GM18526 (cell line): ENCODE results near the gene TENM3.
"Not testable (repeated sequence)": the region's sequence is repeated elsewhere in the genome, so short reads cannot be mapped to it uniquely, and the experiment has no call there.

Source experiments
- POLR2A ChIP-seq: IDR thresholded peaks from 3 replicates; pipeline ENCODE4 v1.6.1; 2011; ENCODE audit not compliant: insufficient read length; ENCODE audit errors: extremely low read depth

Gene TENM3

DNA sequence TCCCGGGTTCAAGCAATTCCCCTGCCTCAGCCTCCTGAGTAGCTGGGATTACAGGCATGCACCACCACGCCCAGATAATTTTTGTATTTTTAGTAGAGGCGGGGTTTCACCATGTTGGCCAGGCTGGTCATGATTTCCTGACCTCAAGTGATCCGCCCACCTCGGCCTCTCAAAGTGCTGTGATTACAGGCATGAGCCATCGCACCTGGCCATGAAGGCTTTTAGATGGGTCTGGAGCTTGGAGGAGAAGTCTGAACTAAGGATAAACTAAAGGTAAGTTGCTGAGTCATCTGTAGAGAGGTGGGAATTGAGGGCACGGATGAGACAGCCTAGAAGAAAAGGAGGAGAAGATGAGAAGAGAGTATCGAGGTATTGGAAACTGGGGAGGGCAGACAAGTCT lies at the start of gene TENM3:
Gene TENM3 (plus strand): TSS at position 199 of the 400 bp plus-strand sequence. CDS start 80,619 bp downstream, outside the sequence.
- TF ChIP-seq POLR2A: not testable (repeated sequence)

- TF ChIP-seq POLR2A: no peak
Measured at GRCh38 chr4:182194091-182194824, 48.9 kb upstream of the TENM3 start.

DNA sequence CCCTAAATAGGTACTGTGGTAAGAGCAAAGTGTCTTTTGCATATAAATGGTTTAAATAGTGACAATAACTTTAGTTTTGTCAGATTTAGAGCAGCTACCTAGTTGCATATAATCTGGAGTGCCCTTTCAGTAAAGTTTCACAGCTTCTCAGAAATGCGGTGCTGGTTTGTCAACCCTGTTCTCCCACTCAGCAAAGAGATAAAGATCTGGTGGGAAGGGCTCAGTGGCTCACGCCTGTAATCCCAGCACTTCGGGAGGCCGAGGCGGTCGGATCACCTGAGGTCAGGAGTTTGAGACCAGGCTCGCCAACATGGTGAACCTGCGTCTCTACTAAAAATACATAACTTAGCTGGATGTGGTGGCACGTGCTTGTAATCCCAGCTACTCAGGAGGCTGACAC lies 45.6 kb upstream of the TENM3 start:
- no peak for TF ChIP-seq POLR2A

DNA sequence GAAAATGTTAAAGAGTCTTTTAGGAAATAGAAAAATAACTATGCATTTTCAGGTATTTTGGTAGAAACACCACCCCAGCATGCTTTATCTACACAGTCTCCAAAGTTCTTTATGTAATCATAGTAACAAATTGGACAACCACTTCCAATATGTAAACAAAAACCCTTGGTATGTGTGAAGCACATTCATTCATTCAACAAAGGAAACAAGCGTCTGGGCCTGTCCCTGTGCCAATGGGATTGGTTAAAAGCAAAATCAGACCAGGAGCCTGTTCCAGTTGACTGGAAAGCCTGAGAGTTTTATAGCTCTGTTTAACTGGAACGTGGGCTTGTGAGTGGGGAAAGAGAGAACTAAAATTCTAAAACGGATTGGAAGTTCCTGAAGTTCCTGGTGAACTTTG lies 41.3 kb upstream of the TENM3 start:
- TF ChIP-seq POLR2A: no peak

DNA sequence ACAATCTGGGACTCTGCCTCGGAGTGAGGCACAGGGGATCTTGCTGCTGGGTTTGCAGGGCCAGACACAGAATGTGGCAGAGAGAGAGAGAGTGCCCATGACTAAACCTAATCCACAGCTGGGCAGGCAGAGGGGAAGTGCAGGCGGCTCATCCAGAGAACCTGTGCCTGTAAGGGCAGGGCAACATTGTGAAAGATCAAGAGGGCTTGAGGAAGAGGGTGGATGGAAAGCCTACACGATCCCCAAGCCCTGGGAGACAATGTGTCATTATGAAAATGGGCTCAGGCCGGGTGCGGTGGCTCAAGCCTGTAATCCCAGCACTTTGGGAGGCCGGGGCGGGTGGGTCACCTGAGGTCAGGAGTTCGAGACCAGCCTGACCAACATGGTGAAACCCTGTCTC lies 40.6 kb upstream of the TENM3 start:
- no peak for TF ChIP-seq POLR2A

DNA sequence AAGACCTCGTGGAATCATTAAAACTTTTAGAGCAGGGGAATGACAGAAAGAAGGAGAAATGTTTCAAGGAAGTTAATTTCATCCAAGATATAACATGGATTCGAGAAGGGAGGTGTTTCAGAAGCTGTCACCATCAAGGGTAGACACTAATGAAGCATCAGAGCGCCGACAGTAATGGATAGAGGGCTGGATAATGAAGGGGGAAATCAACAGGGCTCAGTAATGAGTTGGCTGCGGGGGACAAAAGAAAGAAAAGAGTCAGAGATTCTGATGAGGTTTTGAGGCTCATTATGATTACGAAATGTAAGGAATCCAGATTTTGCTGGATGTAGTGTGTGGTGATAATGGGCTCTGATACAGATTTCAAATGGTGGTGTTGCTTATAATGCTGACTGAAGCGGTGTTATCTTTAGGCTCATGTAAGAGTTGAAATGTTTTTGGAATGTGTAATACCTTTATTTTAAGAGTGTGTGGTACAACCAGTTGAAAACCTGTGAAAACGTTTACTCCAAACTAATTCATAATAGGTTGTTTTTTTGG lies 39.3 kb upstream of the TENM3 start:
- TF ChIP-seq POLR2A: no peak

GRCh38 chr4:182205306-182205705 lies 37.9 kb upstream of the TENM3 start:
- no peak for TF ChIP-seq POLR2A

DNA sequence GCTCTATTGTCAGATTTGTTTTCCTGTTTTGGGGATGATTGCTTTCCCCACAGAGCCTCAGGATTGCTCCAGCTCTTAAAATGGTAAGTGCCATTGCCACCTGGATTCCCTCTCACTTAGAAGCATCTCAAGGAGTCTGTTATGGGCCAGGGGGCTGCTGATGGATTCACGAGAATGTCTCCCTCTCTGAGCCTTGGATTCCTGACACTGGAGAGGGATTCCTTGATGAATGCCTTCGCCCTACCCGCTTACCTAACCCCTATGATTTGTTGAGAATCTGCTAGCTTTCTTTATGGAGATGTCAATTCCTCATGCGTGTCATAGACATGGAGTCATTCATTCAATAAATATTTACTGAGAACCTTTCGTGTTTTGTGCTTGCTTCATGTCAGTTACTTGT lies 36.9 kb upstream of the TENM3 start:
- TF ChIP-seq POLR2A: no peak

- TF ChIP-seq POLR2A: no peak
Measured at GRCh38 chr4:182206916-182207315, 36.3 kb upstream of the TENM3 start.

DNA sequence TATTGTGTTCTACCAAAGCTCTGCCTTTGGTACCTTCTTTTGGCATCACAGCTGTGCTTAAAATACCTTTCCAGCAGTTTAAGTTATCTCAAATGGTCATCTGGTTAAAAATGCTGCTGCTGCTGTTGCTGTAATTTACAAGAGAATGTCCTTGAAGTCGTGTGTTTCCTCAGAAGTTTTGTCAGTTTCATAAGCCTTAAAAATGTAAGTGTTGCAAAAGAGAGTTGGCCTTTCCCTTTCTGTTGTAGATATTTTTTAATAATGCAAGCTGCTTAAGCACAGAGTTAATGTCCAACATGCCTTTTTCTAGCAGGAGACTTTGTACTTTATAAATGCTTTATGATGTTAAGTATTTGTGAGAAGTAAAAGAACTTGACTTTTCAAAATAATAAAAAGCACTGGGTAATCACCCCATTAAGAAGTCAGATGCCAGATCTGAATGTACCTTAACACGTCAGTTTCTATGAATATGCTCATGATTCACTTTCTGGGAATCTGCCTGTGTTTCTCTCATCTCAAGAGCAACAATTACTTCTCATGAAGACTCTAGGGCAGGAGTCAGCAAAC lies 35.3 kb upstream of the TENM3 start:
- no peak for TF ChIP-seq POLR2A

- TF ChIP-seq POLR2A: no peak
Measured at GRCh38 chr4:182208526-182209050, 34.6 kb upstream of the TENM3 start.

GRCh38 chr4:182212211-182212761 lies 30.9 kb upstream of the TENM3 start:
- TF ChIP-seq POLR2A: no peak

DNA sequence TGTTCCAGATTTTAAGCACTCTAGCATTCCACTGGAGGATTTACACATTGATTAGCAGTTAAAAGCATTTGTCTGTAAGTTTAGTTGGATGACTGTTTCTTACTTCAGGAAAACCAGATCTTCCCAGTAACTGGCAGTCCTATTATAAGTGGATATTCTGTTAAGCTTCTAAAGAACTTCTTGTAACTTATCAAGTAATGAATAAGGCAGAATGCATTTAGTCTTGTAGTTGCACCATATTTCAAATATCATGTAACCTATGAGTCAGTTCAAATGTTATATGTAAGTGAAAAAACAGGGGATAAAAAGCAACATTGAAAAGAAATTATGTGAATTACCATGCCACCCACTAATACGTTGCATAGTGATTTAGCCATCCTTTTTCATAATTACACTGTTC lies 30.2 kb upstream of the TENM3 start:
- TF ChIP-seq POLR2A: no peak

DNA sequence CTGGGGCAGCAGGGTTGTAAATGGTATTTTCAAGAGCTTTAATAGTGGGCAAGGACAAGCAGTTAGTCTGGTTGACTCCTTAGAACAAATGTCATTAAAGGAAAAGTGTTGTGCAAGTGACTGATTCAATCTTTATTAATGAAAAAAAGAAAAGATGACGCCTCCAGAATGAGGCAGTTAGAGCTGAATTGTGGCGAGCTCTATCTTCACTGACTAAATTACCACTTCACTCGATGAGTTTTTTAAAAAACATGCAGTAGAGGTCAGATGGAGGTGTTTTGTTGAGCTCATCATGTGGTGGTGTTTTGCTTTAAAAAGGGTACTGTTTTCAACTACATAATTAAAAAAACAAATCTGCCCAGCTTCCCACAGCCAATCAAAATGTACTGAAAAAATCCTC lies 28.1 kb upstream of the TENM3 start:
- TF ChIP-seq POLR2A: no peak

- no peak for TF ChIP-seq POLR2A
Measured at GRCh38 chr4:182216005-182216404, 27.2 kb upstream of the TENM3 start.

DNA sequence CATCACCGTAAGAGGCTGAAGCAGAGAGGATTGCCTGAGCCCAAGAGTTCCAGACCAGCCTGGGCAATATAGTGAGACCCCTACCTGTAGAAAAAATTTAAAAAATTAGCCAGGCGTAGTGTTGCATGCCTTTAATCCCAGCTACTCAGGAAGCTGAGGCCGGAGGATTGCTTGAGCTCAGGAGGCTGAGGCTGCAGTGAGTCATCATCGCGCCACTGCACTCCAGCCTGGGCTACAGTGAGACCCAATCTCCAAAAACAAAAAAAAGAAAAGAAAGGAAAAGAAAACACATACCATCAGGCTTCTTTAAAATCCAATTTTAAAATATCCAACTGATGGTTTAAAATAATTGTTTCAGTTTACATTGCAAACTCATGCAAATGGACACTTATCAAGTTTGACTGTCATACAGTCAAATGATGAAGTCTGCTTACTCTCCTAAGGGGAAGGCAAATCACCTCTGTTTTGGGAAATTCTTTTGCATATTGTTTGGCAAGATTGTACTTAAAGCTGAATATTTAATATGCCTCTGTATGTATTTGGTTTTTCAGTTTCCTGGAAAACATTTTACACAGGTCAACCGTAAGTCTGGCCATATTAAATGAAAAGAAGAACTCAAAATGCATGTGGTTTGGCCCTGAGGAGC lies 23.7 kb upstream of the TENM3 start:
- no peak for TF ChIP-seq POLR2A
